HL-60 (cell line): ENCODE results near the gene AMER2.

Experiments used
- CTCF ChIP-seq: IDR thresholded peaks from one replicate; pipeline ENCODE4 v1.5.1; 2011; ENCODE audit warnings: low read length, control low read depth, inconsistent platforms; ENCODE audit not compliant: insufficient read depth
- POLR2AphosphoS5 ChIP-seq: IDR thresholded peaks from 2 replicates; pipeline ENCODE4 v1.6.1; 2012; ENCODE audit warnings: low read depth
- TF ChIP-seq, protein P1 (sequence below): IDR thresholded peaks from 2 replicates; pipeline ENCODE4 v1.6.1; 2012; ENCODE audit warnings: low read depth; ENCODE audit not compliant: insufficient replicate concordance

GRCh38 chr13:25203127-25203740 lies 31.1 kb upstream of the AMER2 start:
- TF ChIP-seq CTCF (no peak), POLR2AphosphoS5 (no peak)
- TF ChIP-seq, protein P1, sequence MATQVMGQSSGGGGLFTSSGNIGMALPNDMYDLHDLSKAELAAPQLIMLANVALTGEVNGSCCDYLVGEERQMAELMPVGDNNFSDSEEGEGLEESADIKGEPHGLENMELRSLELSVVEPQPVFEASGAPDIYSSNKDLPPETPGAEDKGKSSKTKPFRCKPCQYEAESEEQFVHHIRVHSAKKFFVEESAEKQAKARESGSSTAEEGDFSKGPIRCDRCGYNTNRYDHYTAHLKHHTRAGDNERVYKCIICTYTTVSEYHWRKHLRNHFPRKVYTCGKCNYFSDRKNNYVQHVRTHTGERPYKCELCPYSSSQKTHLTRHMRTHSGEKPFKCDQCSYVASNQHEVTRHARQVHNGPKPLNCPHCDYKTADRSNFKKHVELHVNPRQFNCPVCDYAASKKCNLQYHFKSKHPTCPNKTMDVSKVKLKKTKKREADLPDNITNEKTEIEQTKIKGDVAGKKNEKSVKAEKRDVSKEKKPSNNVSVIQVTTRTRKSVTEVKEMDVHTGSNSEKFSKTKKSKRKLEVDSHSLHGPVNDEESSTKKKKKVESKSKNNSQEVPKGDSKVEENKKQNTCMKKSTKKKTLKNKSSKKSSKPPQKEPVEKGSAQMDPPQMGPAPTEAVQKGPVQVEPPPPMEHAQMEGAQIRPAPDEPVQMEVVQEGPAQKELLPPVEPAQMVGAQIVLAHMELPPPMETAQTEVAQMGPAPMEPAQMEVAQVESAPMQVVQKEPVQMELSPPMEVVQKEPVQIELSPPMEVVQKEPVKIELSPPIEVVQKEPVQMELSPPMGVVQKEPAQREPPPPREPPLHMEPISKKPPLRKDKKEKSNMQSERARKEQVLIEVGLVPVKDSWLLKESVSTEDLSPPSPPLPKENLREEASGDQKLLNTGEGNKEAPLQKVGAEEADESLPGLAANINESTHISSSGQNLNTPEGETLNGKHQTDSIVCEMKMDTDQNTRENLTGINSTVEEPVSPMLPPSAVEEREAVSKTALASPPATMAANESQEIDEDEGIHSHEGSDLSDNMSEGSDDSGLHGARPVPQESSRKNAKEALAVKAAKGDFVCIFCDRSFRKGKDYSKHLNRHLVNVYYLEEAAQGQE = no peak
